SK-MEL-5 (cell line): ENCODE results near the gene DAPK2. TPM values are rescaled to one million over a fixed set of nuclear protein-coding genes. Genes with fewer than 3 reads are reported as not detected.
"Not testable (repeated sequence)": the region's sequence is repeated elsewhere in the genome, so short reads cannot be mapped to it uniquely, and the experiment has no call there.

Experiments
- DNase-seq: peaks from one replicate; pipeline ENCODE4 v3.0.0-alpha.2; 2016; ENCODE audit warnings: low read depth, low spot score
- in situ Hi-C: cut with HindIII; loops from 2 replicates; pipeline ENCODE4 v1.10.0; 2016; ENCODE audit warnings: low sequenced_read_pairs, high pct_unique_total_duplicates, low pct_unique_long_range_greater_than_20kb
- total RNA-seq: library from RNA; depleted of rRNA; stranded (reverse); fragments of >200 nt; shearing (Covaris generic); gene quantifications from 2 replicates; pipeline ENCODE4 v1.2.3, GENCODE V29; 2014

The DAPK2 gene
- total RNA-seq, 1 experiment from 2014 or later = 0.69 TPM

DNA sequence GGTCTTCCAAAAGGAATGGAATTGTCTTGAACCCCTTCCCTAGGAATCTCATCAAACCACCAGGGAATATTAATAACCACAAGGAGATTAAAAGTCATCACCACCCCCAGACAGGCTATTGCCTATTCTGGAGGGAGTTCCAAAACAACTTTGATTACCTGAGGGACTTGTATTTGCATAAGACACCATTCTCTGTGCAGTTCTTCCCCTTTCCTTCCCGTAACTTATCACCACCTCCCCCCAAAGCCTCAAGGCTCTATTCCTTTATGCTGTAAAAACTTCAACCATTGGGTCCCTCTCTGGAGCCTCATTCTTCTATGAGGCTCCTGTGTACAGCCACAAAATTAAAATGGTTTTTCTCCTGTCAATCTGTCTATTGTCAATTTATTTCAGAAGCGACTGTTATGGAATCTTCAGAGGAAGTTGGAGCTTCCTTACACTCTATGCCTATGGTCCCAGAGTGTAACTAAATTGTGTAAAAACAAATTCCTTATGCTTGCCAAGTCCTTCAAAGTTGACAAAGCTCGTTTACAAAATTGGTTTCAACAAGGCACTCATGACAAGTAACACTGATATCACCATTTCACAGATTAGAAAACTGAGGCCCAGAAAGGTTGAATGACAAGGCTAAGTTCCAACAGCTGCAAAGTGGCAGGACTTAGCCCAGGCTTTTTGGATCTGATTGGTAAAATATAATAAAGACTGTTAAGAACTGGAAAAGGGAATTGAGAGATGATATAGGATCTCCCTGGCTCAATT lies 144.2 kb downstream of the DAPK2 start:
- in situ Hi-C loops = no loop called here
- DNase-seq = no peak

DNA sequence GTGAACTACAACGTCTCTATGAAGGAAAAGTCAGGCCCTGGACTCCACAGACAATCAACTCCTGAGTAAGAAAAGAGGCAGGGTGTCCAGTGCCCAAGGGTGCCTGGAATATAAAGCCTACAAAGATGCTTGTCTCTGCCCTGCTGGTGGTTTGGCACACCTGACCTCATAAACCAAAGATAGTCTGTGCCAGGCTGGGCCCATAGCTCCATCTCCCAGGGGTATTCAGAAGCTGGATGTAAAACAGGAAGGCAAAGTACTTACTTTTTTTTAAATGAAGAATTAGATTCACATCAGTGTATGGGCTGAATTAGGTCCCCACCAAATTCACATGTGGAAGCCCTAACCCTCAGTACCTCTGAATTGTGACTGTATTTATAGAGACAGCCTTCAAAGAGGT lies 146.0 kb downstream of the DAPK2 start:
- no peak for DNase-seq
- in situ Hi-C loops = no loop called here

DNA sequence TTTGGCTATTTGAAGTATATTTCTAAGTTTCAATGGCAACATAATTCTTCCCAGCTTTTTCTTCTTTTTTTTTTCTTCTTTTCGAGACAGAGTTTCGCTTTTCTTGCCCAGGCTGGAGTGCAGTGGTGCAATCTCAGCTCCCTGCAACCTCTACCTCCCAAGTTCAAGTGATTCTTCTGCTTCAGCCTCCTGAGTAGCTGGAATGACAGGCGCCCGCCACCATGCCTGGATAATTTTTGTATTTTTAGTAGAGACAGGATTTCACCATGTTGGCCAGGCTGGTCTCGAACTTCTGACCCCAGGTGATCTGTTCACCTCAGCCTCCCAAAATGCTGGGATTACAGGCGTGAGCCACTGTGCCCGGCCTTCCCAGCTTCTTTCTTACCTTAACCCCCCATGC lies 146.7 kb downstream of the DAPK2 start:
- DNase-seq = not testable (repeated sequence)

DNA sequence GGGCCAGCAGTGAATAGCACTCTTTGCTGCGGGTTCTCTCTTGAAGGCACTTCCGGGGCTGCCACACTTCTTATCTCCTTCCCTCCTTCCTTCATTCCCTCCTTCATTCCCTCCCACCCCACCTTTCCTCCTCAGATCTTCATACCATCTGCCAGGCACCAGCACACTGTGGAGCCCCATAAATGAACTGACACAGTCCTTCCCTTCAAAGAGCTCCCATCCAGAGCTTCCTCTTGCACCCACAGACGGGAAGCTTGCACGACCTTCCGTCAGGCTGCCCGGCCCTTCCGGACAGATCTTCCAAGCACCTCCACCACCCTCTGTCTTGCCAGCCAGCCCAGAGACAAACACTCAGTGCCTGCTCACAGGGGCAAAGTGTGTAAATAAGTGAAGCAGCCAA lies 147.1 kb downstream of the DAPK2 start:
- no peak for DNase-seq
- in situ Hi-C loops = no loop called here

More for the DNA sequence above, 146.7 kb downstream of the DAPK2 start:
- in situ Hi-C loops = not testable (repeated sequence)

DNA sequence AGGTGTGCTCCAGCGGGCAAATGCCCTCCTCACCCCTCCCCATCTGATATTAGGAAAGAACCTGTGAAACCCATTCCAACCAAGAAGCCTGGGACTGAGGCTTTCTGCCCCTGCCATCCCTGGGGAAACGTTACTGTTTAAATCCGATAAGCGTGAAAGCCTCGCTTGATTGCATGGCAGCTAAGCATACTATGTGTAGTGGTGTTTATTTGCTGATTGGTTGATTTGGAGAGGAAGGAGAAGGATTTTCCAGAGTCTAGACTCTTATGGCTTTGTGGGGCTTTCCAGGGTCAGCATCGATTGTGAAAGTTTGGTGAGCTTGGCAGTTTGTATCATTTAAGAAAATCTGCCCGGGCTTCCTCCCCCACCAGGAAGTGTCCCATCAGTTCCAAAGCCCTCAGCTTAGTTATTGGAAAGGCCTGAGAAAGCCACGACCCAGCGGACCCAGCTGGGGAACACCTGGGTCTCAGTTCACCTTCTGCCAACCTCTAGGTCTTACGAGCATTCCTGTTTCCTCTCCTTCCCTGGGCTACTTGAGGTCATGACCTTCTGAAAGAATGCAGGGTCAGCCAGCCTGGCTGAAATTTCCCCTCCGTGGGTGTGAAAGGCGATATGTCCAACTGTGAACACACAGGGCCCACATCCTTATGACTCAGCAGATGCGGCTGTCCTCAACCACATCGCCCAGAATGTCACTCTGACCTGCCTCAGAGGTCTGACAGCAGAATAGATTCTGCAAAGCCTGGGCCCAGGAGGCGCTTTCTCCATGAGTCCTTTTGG lies 149.8 kb downstream of the DAPK2 start:
- in situ Hi-C loops = no loop called here
- no peak for DNase-seq

DNA sequence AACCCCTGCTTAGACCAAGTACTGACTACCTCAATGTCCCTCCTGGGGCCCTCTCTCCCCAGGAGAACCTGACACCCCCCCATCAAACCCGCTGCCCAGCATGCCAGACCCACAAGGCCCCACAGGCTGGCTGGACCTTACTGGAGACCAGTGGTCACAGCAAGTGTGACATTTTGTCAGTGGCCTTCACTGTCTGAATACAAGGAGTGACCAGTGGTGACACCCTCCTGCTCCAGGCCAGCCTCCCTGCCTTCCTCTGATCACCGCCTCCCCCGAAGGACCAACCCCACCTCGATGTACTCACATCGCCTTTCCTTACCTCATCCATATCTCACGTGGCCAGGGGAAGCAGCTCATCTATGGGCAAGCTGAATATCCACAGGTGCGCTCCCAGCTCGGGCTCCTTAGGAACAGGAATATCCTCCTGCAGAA lies 150.5 kb downstream of the DAPK2 start:
- DNase-seq = no peak
- in situ Hi-C loops = no loop called here

DNA sequence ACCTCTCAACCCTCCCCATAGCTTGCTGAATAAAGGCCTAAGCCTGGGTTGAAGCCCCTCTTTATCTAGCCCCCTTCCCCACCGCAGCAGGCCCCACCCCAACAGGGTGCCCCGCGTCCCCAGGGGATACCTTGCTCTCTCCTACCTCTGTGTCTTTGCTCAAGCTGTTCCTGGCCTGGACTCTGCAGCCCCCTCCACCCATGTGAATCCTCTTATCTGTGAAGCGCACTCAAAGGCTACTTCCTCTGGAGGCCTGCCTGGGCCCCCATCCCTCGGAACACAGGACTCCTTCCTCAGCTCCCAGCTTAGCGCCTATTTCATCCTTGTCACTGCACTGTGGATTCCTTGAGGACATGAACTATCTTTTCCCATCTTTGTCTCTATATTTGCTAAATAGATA lies 151.1 kb downstream of the DAPK2 start:
- no peak for DNase-seq
- in situ Hi-C loops = no loop called here

DNA sequence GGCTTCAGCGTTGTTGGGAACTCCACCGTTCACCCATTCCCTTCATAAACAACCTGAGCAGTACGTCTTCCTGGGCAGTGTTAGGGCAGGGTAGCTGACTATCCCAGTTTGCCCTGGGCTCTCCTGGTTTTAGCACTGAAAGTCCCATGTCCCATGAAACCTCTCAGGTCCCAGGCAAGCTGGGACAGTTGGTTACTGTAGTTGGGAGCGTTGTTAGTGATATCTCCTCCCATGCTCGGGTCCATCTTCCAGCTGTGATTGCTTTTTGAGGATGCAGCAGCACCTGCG lies 151.7 kb downstream of the DAPK2 start:
- in situ Hi-C loops = no loop called here
- no peak for DNase-seq

DNA sequence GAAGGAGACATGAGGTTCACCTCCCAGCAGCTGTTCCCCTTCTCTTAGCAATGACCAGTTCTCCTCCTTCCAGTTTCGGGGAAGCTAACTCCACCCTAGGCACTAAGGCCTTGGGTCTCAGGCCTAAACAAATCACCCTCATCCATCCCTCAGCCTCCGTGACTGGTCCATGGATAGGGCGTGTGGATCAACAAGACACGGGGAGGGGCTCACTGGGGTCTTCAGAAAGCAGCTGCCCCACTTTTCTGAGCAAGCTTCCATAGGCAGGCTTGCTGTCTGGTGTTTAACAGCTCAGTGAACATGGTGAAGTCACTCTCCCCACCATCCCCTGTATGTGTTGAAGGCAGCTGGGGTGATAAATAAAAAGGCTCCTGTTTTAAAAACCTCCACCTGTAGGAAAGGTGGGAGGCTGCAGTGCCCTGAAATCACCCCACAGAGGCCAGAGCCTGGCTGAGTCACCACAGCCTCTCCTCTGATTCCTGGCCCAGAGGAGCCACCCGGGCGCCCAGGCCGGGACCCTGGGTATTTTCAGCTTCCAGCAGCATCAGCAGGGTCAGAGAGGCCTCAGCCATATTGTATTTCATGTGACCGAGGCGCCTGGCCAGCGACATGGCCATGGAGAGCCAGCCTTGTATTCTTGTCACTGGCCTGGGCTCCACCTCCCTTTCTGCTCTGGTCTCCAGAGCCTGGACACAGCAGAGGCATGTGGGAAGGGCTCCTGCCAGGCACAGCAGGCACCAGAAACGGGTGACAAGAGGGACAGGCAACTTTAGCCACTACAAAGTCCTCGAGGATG lies 152.2 kb downstream of the DAPK2 start:
- in situ Hi-C loops = no loop called here
- DNase-seq = no peak

DNA sequence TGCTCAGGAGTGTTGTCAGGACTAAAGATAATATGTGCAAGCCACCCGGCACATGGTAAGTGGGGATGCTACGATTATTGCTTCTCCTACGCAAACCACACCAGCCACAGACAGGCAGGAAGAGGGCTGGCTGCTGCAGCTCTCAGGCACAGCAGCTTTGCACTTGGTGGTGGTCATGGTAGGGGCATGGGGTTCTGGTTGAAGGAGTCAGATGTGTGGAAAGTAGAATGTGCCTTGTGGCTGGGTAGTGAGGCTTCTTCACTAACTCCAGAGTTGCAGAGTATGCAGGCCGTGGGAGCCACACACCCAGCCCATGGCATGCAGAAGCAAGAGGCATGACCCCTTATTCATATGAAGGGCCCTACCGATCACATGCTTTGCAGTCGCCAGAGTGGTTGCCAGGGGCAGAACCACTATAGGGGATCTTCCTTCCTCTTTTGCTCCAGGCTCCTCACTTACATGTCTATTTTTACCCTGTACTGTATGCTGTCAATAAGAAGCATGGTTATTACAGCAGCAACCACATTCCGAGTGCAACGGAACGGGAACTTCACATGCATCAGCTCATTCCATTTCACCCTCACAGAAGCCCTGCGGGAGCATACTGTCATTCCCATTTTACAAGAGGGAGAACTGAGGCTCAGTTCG lies 153.4 kb downstream of the DAPK2 start:
- no peak for DNase-seq
- in situ Hi-C loops = no loop called here

DNA sequence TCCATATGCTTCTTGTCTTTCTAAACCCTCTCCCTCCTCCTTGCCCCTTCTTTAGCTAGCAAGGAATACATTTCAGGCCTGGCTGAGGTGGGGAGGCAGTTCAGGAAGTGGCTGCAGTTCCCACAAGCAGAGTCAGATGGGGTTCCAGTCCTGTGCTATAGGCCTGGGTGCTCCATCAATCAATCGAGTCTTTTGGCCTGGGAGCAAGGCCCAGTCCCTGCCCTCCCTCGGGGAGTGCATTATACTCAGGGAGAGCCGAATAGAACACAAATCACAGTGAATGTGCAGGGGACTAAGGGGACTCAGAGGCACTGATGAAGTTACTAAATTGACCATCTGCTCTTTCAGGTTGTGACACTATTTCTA lies 154.5 kb downstream of the DAPK2 start:
- in situ Hi-C loops = no loop called here
- DNase-seq = no peak

DNA sequence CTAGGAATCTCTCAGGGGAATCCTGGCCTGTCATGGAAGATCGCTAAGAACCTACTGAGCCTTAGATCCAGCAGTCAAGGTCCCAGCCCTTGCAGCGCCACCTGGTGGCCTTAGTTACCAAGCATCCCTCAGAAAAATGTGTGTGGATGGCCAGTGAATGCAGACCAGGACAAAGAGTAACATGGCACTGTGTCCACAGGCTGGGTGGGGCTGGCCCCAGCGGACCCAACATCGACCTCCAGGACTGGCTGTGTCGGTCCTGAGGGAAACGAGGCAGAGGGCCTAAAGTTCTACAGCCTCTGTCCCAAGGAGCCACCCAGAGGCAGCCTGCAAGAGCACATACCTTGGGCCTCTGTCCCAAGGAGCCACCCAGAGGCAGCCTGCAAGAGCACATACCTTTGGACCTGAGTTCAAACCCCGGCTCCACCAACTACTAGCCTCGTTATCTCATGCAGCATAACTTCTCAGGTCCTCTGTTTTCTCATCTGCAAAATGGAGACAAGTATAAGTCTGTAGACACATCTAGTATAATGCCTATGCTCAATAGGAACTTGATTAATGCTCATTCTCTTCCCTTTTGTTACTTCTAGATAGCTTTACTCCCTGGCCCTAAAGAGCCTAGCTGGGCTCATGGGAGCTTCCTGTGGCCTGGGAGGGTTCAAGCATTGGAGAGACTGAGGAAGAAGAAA lies 155.1 kb downstream of the DAPK2 start:
- in situ Hi-C loops = no loop called here
- peak; percentile 90 for DNase-seq

DNA sequence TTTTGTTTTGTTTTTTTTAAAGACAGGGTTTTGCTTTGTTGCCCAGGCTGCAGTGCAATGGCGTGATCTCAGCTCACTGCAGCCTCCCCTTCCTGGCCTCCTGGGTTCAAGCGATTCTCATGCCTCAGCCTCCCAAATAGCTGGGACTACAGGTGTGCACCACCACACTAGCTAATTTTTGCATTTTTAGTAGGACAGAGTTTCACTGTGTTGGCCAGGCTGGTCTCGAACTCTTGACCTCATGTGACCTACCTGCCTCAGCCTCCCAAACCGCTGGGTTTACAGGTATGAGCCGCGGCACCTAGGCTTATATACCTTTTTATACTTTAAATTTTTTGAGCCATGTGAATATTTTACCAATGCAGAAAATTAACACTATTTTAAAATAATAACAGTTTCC lies 155.7 kb downstream of the DAPK2 start:
- in situ Hi-C loops = no loop called here
- no peak for DNase-seq

DNA sequence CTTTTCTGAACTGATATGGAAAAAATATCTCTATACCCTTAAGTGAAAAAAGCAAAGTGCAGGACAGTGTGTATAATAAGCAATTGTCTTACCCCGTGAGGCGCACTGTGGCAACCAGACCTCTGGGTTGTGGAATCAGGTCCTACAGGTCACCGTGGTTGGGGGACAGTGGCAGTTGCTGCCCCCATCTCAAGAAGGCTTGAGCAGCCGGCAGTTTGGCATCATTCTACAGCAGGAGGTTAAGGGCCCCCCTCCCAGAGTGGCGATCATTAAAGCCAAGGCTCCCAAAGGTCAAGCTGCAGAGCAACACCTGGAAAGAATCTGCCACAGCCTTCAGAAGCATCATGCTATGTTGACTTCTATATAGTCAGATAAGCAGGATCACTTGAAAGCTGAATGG lies 156.5 kb downstream of the DAPK2 start:
- in situ Hi-C loops = no loop called here
- DNase-seq = no peak

DNA sequence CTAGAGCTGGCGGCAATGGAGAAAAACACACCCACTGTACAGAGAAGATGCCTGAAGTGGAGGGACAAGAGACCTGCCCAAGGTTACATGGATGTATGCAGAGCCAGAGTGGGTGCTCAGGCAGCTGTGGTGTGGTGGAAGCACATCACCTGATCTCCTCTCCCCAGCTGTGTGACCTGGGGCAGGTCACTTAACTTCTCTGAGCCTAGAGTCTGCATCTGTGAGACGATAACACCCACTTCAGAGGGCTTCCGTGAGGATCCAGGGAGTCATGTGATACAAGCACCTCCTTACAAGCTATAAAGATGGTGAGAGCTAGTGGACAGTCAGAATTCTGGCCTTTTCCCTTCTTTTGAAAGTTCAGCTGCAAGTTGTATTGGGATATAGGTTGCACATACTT lies 157.5 kb downstream of the DAPK2 start:
- in situ Hi-C loops = no loop called here
- no peak for DNase-seq

DNA sequence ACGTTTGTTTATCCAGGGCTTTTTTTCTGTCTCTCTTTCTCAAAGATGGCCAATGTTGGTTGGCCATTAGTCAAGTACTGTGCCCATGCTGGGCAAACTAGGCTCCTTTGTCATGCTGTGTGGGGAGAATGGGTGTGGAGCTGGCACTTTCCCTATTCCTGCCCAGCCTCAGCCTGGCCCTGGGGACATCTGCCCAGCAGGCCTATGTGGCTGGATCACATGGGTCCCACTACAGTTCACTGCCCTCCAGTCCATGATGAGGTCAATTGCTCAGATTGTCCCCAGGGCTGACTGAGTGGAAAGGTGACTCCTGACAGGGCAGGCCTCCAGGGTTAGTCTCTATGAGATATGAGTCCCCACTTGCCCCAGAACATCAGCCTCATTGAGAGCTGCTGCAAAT lies 158.1 kb downstream of the DAPK2 start:
- in situ Hi-C loops = no loop called here
- DNase-seq = no peak

DNA sequence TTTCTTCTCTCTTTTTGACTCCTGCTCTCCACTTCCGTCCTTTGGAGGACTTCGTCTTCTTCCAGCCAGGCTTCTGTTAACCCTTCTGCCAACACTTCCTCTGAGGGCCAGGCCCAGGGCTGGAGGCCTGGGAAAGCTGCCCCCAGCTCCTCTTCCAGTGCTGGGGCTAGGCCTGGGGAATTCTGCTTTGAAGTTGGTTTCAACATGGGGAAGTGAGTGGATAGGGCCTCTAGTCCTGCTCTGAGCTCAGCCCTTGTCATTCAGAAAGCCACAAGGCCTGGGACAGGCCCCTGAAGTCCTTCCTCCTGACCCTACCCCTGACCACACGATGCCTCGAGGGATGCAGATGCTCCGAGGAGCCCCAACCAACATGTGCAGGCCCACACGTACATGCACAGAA lies 158.7 kb downstream of the DAPK2 start:
- no peak for DNase-seq
- in situ Hi-C loops = no loop called here

DNA sequence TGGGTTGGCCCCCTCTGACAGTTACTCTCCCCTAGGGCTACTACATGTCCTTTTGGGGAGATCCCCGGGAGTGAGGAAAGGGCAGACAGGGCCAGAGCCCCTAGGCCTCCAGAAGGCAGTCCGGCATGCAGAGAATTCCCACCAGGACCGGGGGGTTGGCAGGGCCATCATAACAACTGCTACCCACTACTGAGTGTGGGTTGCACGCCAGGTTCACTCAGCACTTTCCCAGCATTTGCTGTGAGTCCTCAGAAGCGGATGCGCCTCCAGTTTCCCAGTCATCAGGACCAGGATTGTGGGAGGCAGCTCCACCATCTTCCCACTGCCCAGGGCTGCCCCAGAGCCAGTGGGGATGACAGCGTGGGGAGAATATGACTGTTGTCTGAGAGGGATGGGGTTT lies 161.3 kb downstream of the DAPK2 start:
- in situ Hi-C loops = no loop called here
- no peak for DNase-seq
